Keratinocyte (primary cell): ENCODE results near the gene FASTKD1. TPM values are rescaled to one million over a fixed set of nuclear protein-coding genes. Genes with fewer than 3 reads are reported as not detected.

Experiments
- DNase-seq: peaks from one replicate; pipeline ENCODE4 v3.0.0-alpha.2; 2011; ENCODE audit warnings: low read depth, missing footprints, low spot score
- FAIRE-seq: peaks from 2 replicates; lab custom pipeline; 2011; peaks lifted over from hg19 to GRCh38; lab: Jason Lieb, UNC
- H2AFZ ChIP-seq: 2 replicates; pipeline ENCODE4 v1.6.0; 2012; ENCODE audit warnings: low read length, control low read depth, inconsistent platforms; ENCODE audit not compliant: control insufficient read depth
- H3K27ac ChIP-seq: 2 replicates; pipeline ENCODE4 v1.5.1; 2011; ENCODE audit warnings: low read length; ENCODE audit not compliant: control insufficient read depth, insufficient read depth
- H3K27me3 ChIP-seq: 3 replicates; pipeline ENCODE4 v1.6.0; 2011; ENCODE audit warnings: low read length; ENCODE audit not compliant: control insufficient read depth, insufficient read depth; ENCODE audit errors: extremely low read depth
- H3K36me3 ChIP-seq, 2 experiments: 2 replicates in 1 of 2; 3 replicates in 1 of 2; pipeline ENCODE4 v1.5.1; 2011; ENCODE audit warnings: low read length in 2 of 2, mild to moderate bottlenecking in 1 of 2; ENCODE audit not compliant: control insufficient read depth in 2 of 2, insufficient read depth in 2 of 2; ENCODE audit errors: extremely low read depth in 1 of 2
- H3K4me1 ChIP-seq: 3 replicates; pipeline ENCODE4 v1.5.1; 2011; ENCODE audit warnings: low read length; ENCODE audit not compliant: control insufficient read depth, insufficient read depth; ENCODE audit errors: extremely low read depth
- H3K4me2 ChIP-seq: 3 replicates; pipeline ENCODE4 v1.6.0; 2011; ENCODE audit warnings: low read depth, low read length; ENCODE audit not compliant: control insufficient read depth, insufficient read depth; ENCODE audit errors: extremely low read depth
- H3K4me3 ChIP-seq, 3 experiments: fragments of 200-600 bp in 1 of 3; sonication (generic) in 1 of 3; 2 replicates in 2 of 3; 3 replicates in 1 of 3; pipeline ENCODE4 v1.5.1; 2011 to 2016; ENCODE audit warnings: low read length in 3 of 3, mild to moderate bottlenecking in 3 of 3, control low read depth in 2 of 3, inconsistent platforms in 1 of 3, low read depth in 1 of 3, mixed read lengths in 1 of 3, mixed run types in 1 of 3, moderate library complexity in 1 of 3; ENCODE audit not compliant: control insufficient read depth in 2 of 3, insufficient read depth in 2 of 3; ENCODE audit errors: extremely low read depth in 1 of 3
- H3K79me2 ChIP-seq: 2 replicates; pipeline ENCODE4 v1.6.0; 2012; ENCODE audit warnings: low read length; ENCODE audit not compliant: control insufficient read depth, insufficient read depth
- H3K9ac ChIP-seq: 3 replicates; pipeline ENCODE4 v1.6.0; 2011; ENCODE audit warnings: low read length; ENCODE audit not compliant: control insufficient read depth, insufficient read depth; ENCODE audit errors: extremely low read depth
- H3K9me1 ChIP-seq: 3 replicates; pipeline ENCODE4 v1.6.0; 2011; ENCODE audit warnings: low read length; ENCODE audit not compliant: control insufficient read depth, insufficient read depth; ENCODE audit errors: extremely low read depth
- H3K9me3 ChIP-seq: 2 replicates; pipeline ENCODE4 v1.5.1; 2012; ENCODE audit warnings: low read depth, low read length; ENCODE audit not compliant: control insufficient read depth
- H4K20me1 ChIP-seq: 3 replicates; pipeline ENCODE4 v1.6.0; 2011; ENCODE audit warnings: low read length; ENCODE audit not compliant: control insufficient read depth, insufficient read depth; ENCODE audit errors: extremely low read depth
- EZH2 ChIP-seq: IDR thresholded peaks from one replicate; pipeline ENCODE4 v1.6.1; 2012; ENCODE audit warnings: inconsistent platforms, mild to moderate bottlenecking, low read length, moderate library complexity
- dilution Hi-C: fragments of 300-500 bp; cut with MboI; formaldehyde crosslinking; loops from one replicate; pipeline ENCODE4 v1.7.0; 2020; ENCODE audit warnings: low sequenced_read_pairs; ENCODE audit not compliant: extremely low pct_ligation_motif_present
- polyA plus RNA-seq, 5 experiments: library from polyadenylated mRNA; depleted of rRNA in 3 of 5; stranded (reverse) in 3 of 5; stranded (forward) in 1 of 5; unstranded in 1 of 5; fragments of >200 nt; gene quantifications; 1 replicate in 1 of 5; 2 replicates in 3 of 5; 3 replicates in 1 of 5; pipeline versions ENCODE4 v1.2.1 to v1.2.3, GENCODE V29; 2011 to 2012; ENCODE audit warnings: missing spikeins in 2 of 5, low read depth in 1 of 5, low replicate concordance in 1 of 5
- TF ChIP-seq, protein P1 (sequence below), 3 experiments: IDR thresholded peaks in 1 of 3; conservative IDR thresholded peaks in 1 of 3; optimal IDR thresholded peaks in 1 of 3; 2 replicates in 2 of 3; 3 replicates in 1 of 3; pipeline versions ENCODE3 to v1.5.1; 2011; ENCODE audit warnings: low read length in 3 of 3, mild to moderate bottlenecking in 3 of 3, moderate library complexity in 2 of 3, control low read depth in 1 of 3, inconsistent platforms in 1 of 3; ENCODE audit not compliant: insufficient read depth in 2 of 3; ENCODE audit errors: extremely low read depth in 1 of 3

The FASTKD1 gene
- polyA plus RNA-seq, 1 donor (not counting 4 experiments of a cell fraction or from before 2014, with no cell fraction given): 41.7 TPM

DNA sequence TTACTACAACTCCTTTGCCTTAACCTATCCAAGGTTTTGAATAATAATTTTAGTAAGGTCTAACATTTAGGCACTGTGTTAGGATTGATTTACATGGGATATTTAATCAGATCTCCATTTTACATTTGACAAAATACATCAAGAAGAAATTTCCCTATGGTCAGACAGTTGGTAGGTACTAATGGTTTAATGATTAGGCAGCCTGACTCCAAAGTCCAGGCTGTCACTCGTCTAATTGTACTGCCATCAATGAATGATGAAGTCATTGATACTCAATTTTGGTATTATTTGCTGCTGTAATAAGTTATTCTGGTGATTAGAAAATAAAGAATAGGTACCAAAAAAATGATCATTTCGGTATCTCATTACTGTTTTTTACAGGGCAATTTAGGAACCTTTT is 80.3 kb downstream of the FASTKD1 start:
- Histone ChIP-seq H3K9me1 (no peaks in the 10 kb centered on the region), H3K4me3 (no peak overlapping the region), H3K4me1 (no peaks in the 10 kb centered on the region), H4K20me1 (no peaks in the 10 kb centered on the region), H2AFZ (no peak overlapping the region), H3K36me3 (no peaks in the 10 kb centered on the region), H3K79me2 (no peaks in the 10 kb centered on the region), H3K27me3 (no peaks in the 10 kb centered on the region), H3K9ac (no peak overlapping the region), H3K9me3 (no peaks in the 10 kb centered on the region), H3K4me2 (no peak overlapping the region), H3K27ac (no peak overlapping the region)
- TF ChIP-seq, protein P1, sequence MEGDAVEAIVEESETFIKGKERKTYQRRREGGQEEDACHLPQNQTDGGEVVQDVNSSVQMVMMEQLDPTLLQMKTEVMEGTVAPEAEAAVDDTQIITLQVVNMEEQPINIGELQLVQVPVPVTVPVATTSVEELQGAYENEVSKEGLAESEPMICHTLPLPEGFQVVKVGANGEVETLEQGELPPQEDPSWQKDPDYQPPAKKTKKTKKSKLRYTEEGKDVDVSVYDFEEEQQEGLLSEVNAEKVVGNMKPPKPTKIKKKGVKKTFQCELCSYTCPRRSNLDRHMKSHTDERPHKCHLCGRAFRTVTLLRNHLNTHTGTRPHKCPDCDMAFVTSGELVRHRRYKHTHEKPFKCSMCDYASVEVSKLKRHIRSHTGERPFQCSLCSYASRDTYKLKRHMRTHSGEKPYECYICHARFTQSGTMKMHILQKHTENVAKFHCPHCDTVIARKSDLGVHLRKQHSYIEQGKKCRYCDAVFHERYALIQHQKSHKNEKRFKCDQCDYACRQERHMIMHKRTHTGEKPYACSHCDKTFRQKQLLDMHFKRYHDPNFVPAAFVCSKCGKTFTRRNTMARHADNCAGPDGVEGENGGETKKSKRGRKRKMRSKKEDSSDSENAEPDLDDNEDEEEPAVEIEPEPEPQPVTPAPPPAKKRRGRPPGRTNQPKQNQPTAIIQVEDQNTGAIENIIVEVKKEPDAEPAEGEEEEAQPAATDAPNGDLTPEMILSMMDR (optimal IDR thresholded peaks at IDR 0.05 in 1 of 3, IDR thresholded peaks at IDR 0.05 in 1 of 3, conservative IDR thresholded peaks at IDR 0.05 in 1 of 3; ENCODE audit: extremely low read depth in 1 of 3, insufficient read depth in 2 of 3, low read length in 3 of 3): no peak
- no peak for TF ChIP-seq EZH2
- dilution Hi-C loops: no loop called here
- no peak for DNase-seq
- no peak for FAIRE-seq

DNA sequence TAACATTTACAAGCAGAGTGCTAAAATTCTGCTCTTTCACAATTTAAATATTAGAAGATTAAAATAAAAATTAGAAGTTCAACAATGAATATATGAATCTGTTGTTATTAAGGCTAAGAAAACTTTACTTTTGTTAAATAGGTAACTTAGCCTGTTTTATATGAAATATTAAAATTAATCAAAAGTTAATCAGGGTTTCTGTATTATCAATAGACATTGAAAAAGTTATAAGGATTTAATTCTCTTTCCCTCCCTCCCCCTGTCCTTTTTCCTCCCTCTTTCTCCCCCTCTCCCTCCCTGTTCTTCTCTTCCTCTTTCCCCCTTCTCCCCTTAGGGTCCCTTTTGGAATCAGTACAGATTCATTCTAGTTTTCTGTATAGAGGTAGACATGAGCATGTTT is 82.3 kb downstream of the FASTKD1 start:
- dilution Hi-C loops: no loop called here
- no peak for TF ChIP-seq EZH2
- TF ChIP-seq, protein P1 (optimal IDR thresholded peaks at IDR 0.05 in 1 of 3, IDR thresholded peaks at IDR 0.05 in 1 of 3, conservative IDR thresholded peaks at IDR 0.05 in 1 of 3; ENCODE audit: extremely low read depth in 1 of 3, insufficient read depth in 2 of 3, low read length in 3 of 3): no peak
- no peak overlapping the region for H3K4me2 ChIP-seq

More for the DNA sequence above, 82.3 kb downstream of the FASTKD1 start:
- no peak for FAIRE-seq
- Histone ChIP-seq H3K36me3 (no peaks in the 10 kb centered on the region), H2AFZ (no peak overlapping the region), H3K27me3 (no peaks in the 10 kb centered on the region), H3K4me1 (no peaks in the 10 kb centered on the region), H3K27ac (no peak overlapping the region), H3K9me3 (no peaks in the 10 kb centered on the region), H3K4me3 (no peak overlapping the region), H4K20me1 (no peaks in the 10 kb centered on the region), H3K9ac (no peak overlapping the region), H3K9me1 (no peaks in the 10 kb centered on the region), H3K79me2 (no peaks in the 10 kb centered on the region)
- DNase-seq: no peak
